Cardiac fibroblast (primary cell): Measurements from ENCODE around the gene ROBO1.

Source experiments
- DNase-seq, 2 donors: peaks; one replicate each; pipeline versions ENCODE4 v3.0.0 to v3.0.0-alpha.2; 2010; ENCODE audit warnings: low read depth in 2 of 2
- H3K4me3 ChIP-seq, 2 donors: replicated peaks in 1 of 2; 1 replicate in 1 of 2; 2 replicates in 1 of 2; pipeline ENCODE4 v1.5.1; 2011; ENCODE audit warnings: low read depth in 2 of 2, low read length in 2 of 2, mild to moderate bottlenecking in 2 of 2, moderate library complexity in 1 of 2
- TF ChIP-seq, protein P1 (sequence below): IDR thresholded peaks from one replicate; pipeline ENCODE4 v1.5.1; 2011; ENCODE audit warnings: low read depth, mild to moderate bottlenecking, low read length, inconsistent platforms

Gene ROBO1

DNA sequence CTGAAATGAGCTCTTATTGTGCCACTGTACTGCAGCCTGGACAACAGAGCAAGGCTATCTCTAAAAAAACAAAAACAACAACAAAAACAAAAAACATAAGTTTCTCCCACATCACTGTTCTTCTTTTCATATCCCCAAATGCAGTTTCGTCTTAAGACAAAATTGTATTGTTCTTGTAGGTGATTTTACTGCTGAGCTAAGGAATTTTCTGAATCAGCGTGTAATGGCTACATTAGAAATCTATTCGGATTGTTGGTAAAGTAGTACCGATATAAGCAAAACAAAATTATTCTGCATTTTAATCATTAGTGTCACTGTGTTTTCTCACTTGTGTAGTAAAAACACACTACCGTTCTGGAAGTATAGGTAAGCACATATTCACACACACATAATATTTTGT is 512.5 kb downstream of the ROBO1 start:
- no peak overlapping the region for H3K4me3 ChIP-seq
- TF ChIP-seq, protein P1, sequence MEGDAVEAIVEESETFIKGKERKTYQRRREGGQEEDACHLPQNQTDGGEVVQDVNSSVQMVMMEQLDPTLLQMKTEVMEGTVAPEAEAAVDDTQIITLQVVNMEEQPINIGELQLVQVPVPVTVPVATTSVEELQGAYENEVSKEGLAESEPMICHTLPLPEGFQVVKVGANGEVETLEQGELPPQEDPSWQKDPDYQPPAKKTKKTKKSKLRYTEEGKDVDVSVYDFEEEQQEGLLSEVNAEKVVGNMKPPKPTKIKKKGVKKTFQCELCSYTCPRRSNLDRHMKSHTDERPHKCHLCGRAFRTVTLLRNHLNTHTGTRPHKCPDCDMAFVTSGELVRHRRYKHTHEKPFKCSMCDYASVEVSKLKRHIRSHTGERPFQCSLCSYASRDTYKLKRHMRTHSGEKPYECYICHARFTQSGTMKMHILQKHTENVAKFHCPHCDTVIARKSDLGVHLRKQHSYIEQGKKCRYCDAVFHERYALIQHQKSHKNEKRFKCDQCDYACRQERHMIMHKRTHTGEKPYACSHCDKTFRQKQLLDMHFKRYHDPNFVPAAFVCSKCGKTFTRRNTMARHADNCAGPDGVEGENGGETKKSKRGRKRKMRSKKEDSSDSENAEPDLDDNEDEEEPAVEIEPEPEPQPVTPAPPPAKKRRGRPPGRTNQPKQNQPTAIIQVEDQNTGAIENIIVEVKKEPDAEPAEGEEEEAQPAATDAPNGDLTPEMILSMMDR: no peak
- DNase-seq: no peak

- TF ChIP-seq, protein P1: no peak
- no peak overlapping the region for H3K4me3 ChIP-seq
- no peak for DNase-seq
These were observed 514.1 kb downstream of the ROBO1 start for GRCh38 chr3:79253704-79254103.

DNA sequence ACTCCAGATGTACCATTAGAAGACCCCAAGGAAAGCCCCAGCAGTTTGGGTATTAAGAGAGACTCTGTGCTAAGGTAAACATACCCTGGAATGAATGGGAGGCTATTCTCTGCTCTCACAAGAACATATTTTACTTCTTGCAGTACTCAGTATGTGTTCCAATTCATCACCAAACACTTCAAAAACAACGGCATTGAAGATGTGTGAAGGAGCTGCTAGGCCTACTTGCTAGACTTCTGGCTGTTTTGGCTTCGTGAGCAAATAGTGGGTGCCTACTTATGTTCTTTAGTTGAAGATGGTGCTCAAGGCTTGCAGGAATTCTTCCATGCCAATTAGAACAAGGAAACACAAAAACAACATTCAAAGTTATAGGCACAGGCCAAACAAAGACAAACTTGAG is 514.5 kb downstream of the ROBO1 start:
- no peak for DNase-seq
- TF ChIP-seq, protein P1: no peak
- no peak overlapping the region for H3K4me3 ChIP-seq

GRCh38 chr3:79250746-79251145 is 517.1 kb downstream of the ROBO1 start:
- TF ChIP-seq, protein P1: no peak
- no peak for DNase-seq
- no peak overlapping the region for H3K4me3 ChIP-seq

GRCh38 chr3:79249701-79250100 is 518.1 kb downstream of the ROBO1 start:
- TF ChIP-seq, protein P1: no peak
- DNase-seq: peak in 1 of 2 donors; percentile 23
- no peak overlapping the region for H3K4me3 ChIP-seq

GRCh38 chr3:79247725-79248043 is 520.1 kb downstream of the ROBO1 start:
- peak; percentile 60 for DNase-seq
- no peak overlapping the region for H3K4me3 ChIP-seq
- TF ChIP-seq, protein P1: no peak

- DNase-seq: peak in 1 of 2 donors; percentile 55
- TF ChIP-seq, protein P1: no peak
- no peak overlapping the region for H3K4me3 ChIP-seq
These were observed 520.7 kb downstream of the ROBO1 start for GRCh38 chr3:79246875-79247724.
